ENCODE results near the gene DCXR. TPM values are rescaled to one million over a fixed set of nuclear protein-coding genes. Genes with fewer than 3 reads are reported as not detected.
"Not testable (repeated sequence)": the region's sequence is repeated elsewhere in the genome, so short reads cannot be mapped to it uniquely, and the experiment has no call there.

DCXR gene
- polyA plus RNA-seq, 4 donors: 41.1 to 147 (median 112) TPM

- Histone ChIP-seq H3K27me3 (ENCODE audit: control insufficient read depth in 3 of 3, insufficient read depth in 3 of 3, low read length in 3 of 3) (no peaks in the 10 kb centered on the region), H3K36me3 (ENCODE audit: control insufficient read depth in 3 of 3, insufficient read depth in 2 of 3, low read depth in 1 of 3, low read length in 3 of 3) (peaks cover 0 to 5% (median 0%) of the 10 kb centered on the region in 3 donors), H3K4me3 (ENCODE audit: low read depth in 1 of 3, low read length in 3 of 3) (no peak overlapping the region), H3K27ac (ENCODE audit: low read depth in 1 of 3, low read length in 2 of 3) (no peak overlapping the region), H3K4me1 (ENCODE audit: control insufficient read depth in 3 of 3, insufficient read depth in 2 of 3, low read depth in 1 of 3, low read length in 2 of 3) (peaks cover under 1 to 13% (median 3%) of the 10 kb centered on the region in 3 donors), H3K9me3 (ENCODE audit: control insufficient read depth in 2 of 2, insufficient read depth in 1 of 2, low read depth in 1 of 2, low read length in 1 of 2) (no peaks in the 10 kb centered on the region)
- DNase-seq: no peak
- 86 to 88% (median 86%) methylated on average over 17 of the region's 17 CpGs for WGBS, 3 donors
- FAIRE-seq: no peak
These were observed 3.8 kb upstream of the DCXR start for GRCh38 chr17:82041144-82041814.

GRCh38 chr17:82039695-82040299 lies 2.3 kb upstream of the DCXR start:
- Histone ChIP-seq H3K4me3 (ENCODE audit: low read depth in 1 of 3, low read length in 3 of 3) (no peak overlapping the region), H3K9me3 (ENCODE audit: control insufficient read depth in 2 of 2, insufficient read depth in 1 of 2, low read depth in 1 of 2, low read length in 1 of 2) (no peaks in the 10 kb centered on the region), H3K27ac (ENCODE audit: low read depth in 1 of 3, low read length in 2 of 3) (no peak overlapping the region), H3K27me3 (ENCODE audit: control insufficient read depth in 3 of 3, insufficient read depth in 3 of 3, low read length in 3 of 3) (no peaks in the 10 kb centered on the region), H3K4me1 (ENCODE audit: control insufficient read depth in 3 of 3, insufficient read depth in 2 of 3, low read depth in 1 of 3, low read length in 2 of 3) (peaks cover 3 to 17% (median 5%) of the 10 kb centered on the region in 3 donors), H3K36me3 (ENCODE audit: control insufficient read depth in 3 of 3, insufficient read depth in 2 of 3, low read depth in 1 of 3, low read length in 3 of 3) (peaks cover 0 to 15% (median 0%) of the 10 kb centered on the region in 3 donors)
- 85 to 95% (median 86%) methylated on average over 8 of the region's 8 CpGs for WGBS, 3 donors
- FAIRE-seq (no peak), DNase-seq (no peak)

- H3K9me3 ChIP-seq (ENCODE audit: control insufficient read depth in 2 of 2, insufficient read depth in 1 of 2, low read depth in 1 of 2, low read length in 1 of 2); DNase-seq; H3K4me3 ChIP-seq (ENCODE audit: low read depth in 1 of 3, low read length in 3 of 3); H3K27ac ChIP-seq (ENCODE audit: low read depth in 1 of 3, low read length in 2 of 3); FAIRE-seq; H3K27me3 ChIP-seq (ENCODE audit: control insufficient read depth in 3 of 3, insufficient read depth in 3 of 3, low read length in 3 of 3): not testable (repeated sequence)
- 84 to 87% (median 87%) methylated on average over 16 of the region's 16 CpGs for WGBS, 3 donors
- Histone ChIP-seq H3K4me1 (ENCODE audit: control insufficient read depth in 3 of 3, insufficient read depth in 2 of 3, low read depth in 1 of 3, low read length in 2 of 3) (peaks cover 3 to 17% (median 5%) of the 10 kb centered on the region in 3 donors), H3K36me3 (ENCODE audit: control insufficient read depth in 3 of 3, insufficient read depth in 2 of 3, low read depth in 1 of 3, low read length in 3 of 3) (peaks cover 0 to 22% (median 0%) of the 10 kb centered on the region in 3 donors)
These were observed 1.4 kb upstream of the DCXR start for GRCh38 chr17:82038796-82039409.

- Histone ChIP-seq H3K27me3 (ENCODE audit: control insufficient read depth in 3 of 3, insufficient read depth in 3 of 3, low read length in 3 of 3) (no peaks in the 10 kb centered on the region), H3K36me3 (ENCODE audit: control insufficient read depth in 3 of 3, insufficient read depth in 2 of 3, low read depth in 1 of 3, low read length in 3 of 3) (peaks cover 0 to 30% (median 0%) of the 10 kb centered on the region in 3 donors), H3K4me1 (ENCODE audit: control insufficient read depth in 3 of 3, insufficient read depth in 2 of 3, low read depth in 1 of 3, low read length in 2 of 3) (peaks cover 3 to 17% (median 5%) of the 10 kb centered on the region in 3 donors), H3K9me3 (ENCODE audit: control insufficient read depth in 2 of 2, insufficient read depth in 1 of 2, low read depth in 1 of 2, low read length in 1 of 2) (no peaks in the 10 kb centered on the region), H3K27ac (ENCODE audit: low read depth in 1 of 3, low read length in 2 of 3) (peak overlapping the region in 2 of 3 donors; percentile 68 to 93), H3K4me3 (ENCODE audit: low read depth in 1 of 3, low read length in 3 of 3) (peak overlapping the region in 1 of 3 donors; percentile 21)
- 5 to 8% (median 6%) methylated on average over 10 of the region's 10 CpGs for WGBS, 3 donors
- no peak for DNase-seq
- FAIRE-seq: no peak
These were observed 345 bp upstream of the DCXR start for GRCh38 chr17:82037889-82038195.

GRCh38 chr17:82036634-82037091 lies 834 bp downstream of the DCXR start:
- WGBS, 3 donors: 18 to 34% (median 23%) methylated on average over 23 of the region's 23 CpGs
- no peak for FAIRE-seq
- Histone ChIP-seq H3K36me3 (ENCODE audit: control insufficient read depth in 3 of 3, insufficient read depth in 2 of 3, low read depth in 1 of 3, low read length in 3 of 3) (peaks cover 0 to 33% (median 0%) of the 10 kb centered on the region in 3 donors), H3K9me3 (ENCODE audit: control insufficient read depth in 2 of 2, insufficient read depth in 1 of 2, low read depth in 1 of 2, low read length in 1 of 2) (no peaks in the 10 kb centered on the region), H3K4me3 (ENCODE audit: low read depth in 1 of 3, low read length in 3 of 3) (peak overlapping the region; percentile 41 to 74 (median 57)), H3K4me1 (ENCODE audit: control insufficient read depth in 3 of 3, insufficient read depth in 2 of 3, low read depth in 1 of 3, low read length in 2 of 3) (peaks cover 3 to 24% (median 7%) of the 10 kb centered on the region in 3 donors), H3K27me3 (ENCODE audit: control insufficient read depth in 3 of 3, insufficient read depth in 3 of 3, low read length in 3 of 3) (no peaks in the 10 kb centered on the region), H3K27ac (ENCODE audit: low read depth in 1 of 3, low read length in 2 of 3) (peak overlapping the region; percentile 90 to 98 (median 93))
- no peak for DNase-seq

- no peak overlapping the region for H3K27ac ChIP-seq (ENCODE audit: low read depth in 1 of 3, low read length in 2 of 3)
- FAIRE-seq: no peak
These were observed 1.4 kb downstream of the DCXR start for GRCh38 chr17:82035956-82036633.

GRCh38 chr17:82035488-82035887 lies 2.0 kb downstream of the DCXR start:
- Histone ChIP-seq H3K9me3 (ENCODE audit: control insufficient read depth in 2 of 2, insufficient read depth in 1 of 2, low read depth in 1 of 2, low read length in 1 of 2) (no peaks in the 10 kb centered on the region), H3K27me3 (ENCODE audit: control insufficient read depth in 3 of 3, insufficient read depth in 3 of 3, low read length in 3 of 3) (no peaks in the 10 kb centered on the region), H3K36me3 (ENCODE audit: control insufficient read depth in 3 of 3, insufficient read depth in 2 of 3, low read depth in 1 of 3, low read length in 3 of 3) (peaks cover 0 to 33% (median 0%) of the 10 kb centered on the region in 3 donors), H3K4me1 (ENCODE audit: control insufficient read depth in 3 of 3, insufficient read depth in 2 of 3, low read depth in 1 of 3, low read length in 2 of 3) (peaks cover 5 to 27% (median 7%) of the 10 kb centered on the region in 3 donors), H3K27ac (ENCODE audit: low read depth in 1 of 3, low read length in 2 of 3) (no peak overlapping the region), H3K4me3 (ENCODE audit: low read depth in 1 of 3, low read length in 3 of 3) (no peak overlapping the region)
- 93 to 94% (median 93%) methylated on average over 8 of the region's 8 CpGs for WGBS, 3 donors
- DNase-seq (no peak), FAIRE-seq (no peak)

More at GRCh38 chr17:82035956-82036633, 1.4 kb downstream of the DCXR start:
- 74 to 86% (median 85%) methylated on average over 20 of the region's 20 CpGs for WGBS, 3 donors
- no peaks in the 10 kb centered on the region for H3K27me3 ChIP-seq (ENCODE audit: control insufficient read depth in 3 of 3, insufficient read depth in 3 of 3, low read length in 3 of 3)
- no peaks in the 10 kb centered on the region for H3K9me3 ChIP-seq (ENCODE audit: control insufficient read depth in 2 of 2, insufficient read depth in 1 of 2, low read depth in 1 of 2, low read length in 1 of 2)
- DNase-seq: no peak
- peak overlapping the region in 2 of 3 donors; percentile 57 to 74 for H3K4me3 ChIP-seq (ENCODE audit: low read depth in 1 of 3, low read length in 3 of 3)
- peaks cover 3 to 24% (median 7%) of the 10 kb centered on the region in 3 donors for H3K4me1 ChIP-seq (ENCODE audit: control insufficient read depth in 3 of 3, insufficient read depth in 2 of 3, low read depth in 1 of 3, low read length in 2 of 3)
- H3K36me3 ChIP-seq (ENCODE audit: control insufficient read depth in 3 of 3, insufficient read depth in 2 of 3, low read depth in 1 of 3, low read length in 3 of 3): peaks cover 0 to 33% (median 0%) of the 10 kb centered on the region in 3 donors

- Histone ChIP-seq H3K9me3 (ENCODE audit: control insufficient read depth in 2 of 2, insufficient read depth in 1 of 2, low read depth in 1 of 2, low read length in 1 of 2) (no peaks in the 10 kb centered on the region), H3K4me3 (ENCODE audit: low read depth in 1 of 3, low read length in 3 of 3) (no peak overlapping the region), H3K36me3 (ENCODE audit: control insufficient read depth in 3 of 3, insufficient read depth in 2 of 3, low read depth in 1 of 3, low read length in 3 of 3) (peaks cover 0 to 41% (median 0%) of the 10 kb centered on the region in 3 donors), H3K4me1 (ENCODE audit: control insufficient read depth in 3 of 3, insufficient read depth in 2 of 3, low read depth in 1 of 3, low read length in 2 of 3) (peaks cover 7 to 32% (median 9%) of the 10 kb centered on the region in 3 donors), H3K27me3 (ENCODE audit: control insufficient read depth in 3 of 3, insufficient read depth in 3 of 3, low read length in 3 of 3) (no peaks in the 10 kb centered on the region), H3K27ac (ENCODE audit: low read depth in 1 of 3, low read length in 2 of 3) (no peak overlapping the region)
- FAIRE-seq (no peak), DNase-seq (no peak)
- 83 to 90% (median 85%) methylated on average over 22 to 23 of the region's 23 CpGs for WGBS, 3 donors
These were observed 3.0 kb downstream of the DCXR start for GRCh38 chr17:82034371-82035011.
